Keratinocyte (primary cell): ENCODE results near the gene APP.

Experiments used
- EZH2 ChIP-seq: IDR thresholded peaks from one replicate; pipeline ENCODE4 v1.6.1; 2012; ENCODE audit warnings: inconsistent platforms, mild to moderate bottlenecking, low read length, moderate library complexity
- TF ChIP-seq, protein P1 (sequence below), 3 experiments: IDR thresholded peaks in 1 of 3; conservative IDR thresholded peaks in 1 of 3; optimal IDR thresholded peaks in 1 of 3; 2 replicates in 2 of 3; 3 replicates in 1 of 3; pipeline versions ENCODE3 to v1.5.1; 2011; ENCODE audit warnings: low read length in 3 of 3, mild to moderate bottlenecking in 3 of 3, moderate library complexity in 2 of 3, control low read depth in 1 of 3, inconsistent platforms in 1 of 3; ENCODE audit not compliant: insufficient read depth in 2 of 3; ENCODE audit errors: extremely low read depth in 1 of 3

DNA sequence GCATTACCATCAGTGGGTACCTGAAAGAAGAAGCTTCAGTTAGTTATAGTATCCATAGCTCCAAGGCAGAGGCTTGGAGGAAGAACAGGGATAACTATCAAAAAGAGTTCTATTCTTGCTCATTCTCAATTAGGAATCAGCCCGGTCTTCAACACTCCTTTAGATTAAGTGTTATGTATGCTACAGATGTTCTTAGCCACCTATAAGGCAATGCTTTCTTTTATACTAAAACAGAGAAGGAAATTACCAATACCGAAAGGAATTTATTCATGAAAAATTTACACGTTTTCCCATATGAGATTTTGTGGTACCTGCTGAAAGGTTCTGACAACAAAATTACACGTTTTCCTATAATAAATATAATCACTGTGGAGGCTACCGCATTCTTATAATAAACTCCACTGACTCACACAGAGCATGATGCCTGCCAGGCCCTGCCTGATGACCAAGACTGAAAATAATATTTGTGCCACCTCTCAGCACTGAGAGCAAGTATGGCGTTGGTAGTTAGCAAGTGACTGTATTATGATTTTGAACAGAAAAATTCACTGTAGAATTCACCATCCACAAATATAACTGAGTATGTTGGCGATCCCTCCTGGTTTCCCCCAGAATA is 58.3 kb downstream of the APP start:
- no peak for TF ChIP-seq EZH2
- TF ChIP-seq, protein P1, sequence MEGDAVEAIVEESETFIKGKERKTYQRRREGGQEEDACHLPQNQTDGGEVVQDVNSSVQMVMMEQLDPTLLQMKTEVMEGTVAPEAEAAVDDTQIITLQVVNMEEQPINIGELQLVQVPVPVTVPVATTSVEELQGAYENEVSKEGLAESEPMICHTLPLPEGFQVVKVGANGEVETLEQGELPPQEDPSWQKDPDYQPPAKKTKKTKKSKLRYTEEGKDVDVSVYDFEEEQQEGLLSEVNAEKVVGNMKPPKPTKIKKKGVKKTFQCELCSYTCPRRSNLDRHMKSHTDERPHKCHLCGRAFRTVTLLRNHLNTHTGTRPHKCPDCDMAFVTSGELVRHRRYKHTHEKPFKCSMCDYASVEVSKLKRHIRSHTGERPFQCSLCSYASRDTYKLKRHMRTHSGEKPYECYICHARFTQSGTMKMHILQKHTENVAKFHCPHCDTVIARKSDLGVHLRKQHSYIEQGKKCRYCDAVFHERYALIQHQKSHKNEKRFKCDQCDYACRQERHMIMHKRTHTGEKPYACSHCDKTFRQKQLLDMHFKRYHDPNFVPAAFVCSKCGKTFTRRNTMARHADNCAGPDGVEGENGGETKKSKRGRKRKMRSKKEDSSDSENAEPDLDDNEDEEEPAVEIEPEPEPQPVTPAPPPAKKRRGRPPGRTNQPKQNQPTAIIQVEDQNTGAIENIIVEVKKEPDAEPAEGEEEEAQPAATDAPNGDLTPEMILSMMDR (optimal IDR thresholded peaks at IDR 0.05 in 1 of 3, IDR thresholded peaks at IDR 0.05 in 1 of 3, conservative IDR thresholded peaks at IDR 0.05 in 1 of 3; ENCODE audit: extremely low read depth in 1 of 3, insufficient read depth in 2 of 3, low read length in 3 of 3): no peak
